ENCODE data around the gene AFF3. TPM values are rescaled to one million over a fixed set of nuclear protein-coding genes. Genes with fewer than 3 reads are reported as not detected.

Gene AFF3
- total RNA-seq, 1 experiment from 2014 or later: 0.22 TPM

- no peak overlapping the region for H3T11ph ChIP-seq (ENCODE audit: low read length)
- H3K4me1 Mint-ChIP-seq: peaks cover 8 to 13% of the 10 kb centered on the region in 2 experiments
- no peaks in the 10 kb centered on the region for H3K36me3 Mint-ChIP-seq (ENCODE audit: insufficient read depth in 1 of 3, low read depth in 3 of 3)
- H3K9me3 ChIP-seq (ENCODE audit: control insufficient read depth, low read depth, low read length): no peaks in the 10 kb centered on the region
- no peak overlapping the region for H2BK12ac ChIP-seq (ENCODE audit: insufficient read length, low read depth, low read length)
- no peak overlapping the region for H2AFZ ChIP-seq (ENCODE audit: low read length)
- no peak overlapping the region for H3K56ac ChIP-seq (ENCODE audit: insufficient read length, low read depth, low read length)
- no peaks in the 10 kb centered on the region for H3K23me2 ChIP-seq (ENCODE audit: insufficient read length, low read depth, low read length, poor library complexity, severe bottlenecking)
- H3K27ac ChIP-seq (ENCODE audit: insufficient read length, low read depth, low read length): no peak overlapping the region
- H2BK120ac ChIP-seq (ENCODE audit: low read depth, low read length, poor library complexity, severe bottlenecking): no peak overlapping the region
- no peak overlapping the region for H3K14ac ChIP-seq (ENCODE audit: insufficient read depth, low read length)
- H3K9me3 Mint-ChIP-seq: no peaks in the 10 kb centered on the region
- no peak overlapping the region for H4K5ac ChIP-seq (ENCODE audit: insufficient read length, low read depth, low read length)
- H3K4me1 ChIP-seq (ENCODE audit: insufficient read depth, low read length): no peaks in the 10 kb centered on the region
- no peak overlapping the region for H3K9ac ChIP-seq (ENCODE audit: extremely low read depth, insufficient read length, low read length)
- no peaks in the 10 kb centered on the region for H3K79me1 ChIP-seq (ENCODE audit: insufficient read depth, low read depth, low read length, poor library complexity, severe bottlenecking)
- no peaks in the 10 kb centered on the region for H3K27me3 ChIP-seq (ENCODE audit: insufficient read depth, low read length)
- no peak overlapping the region for H4K91ac ChIP-seq (ENCODE audit: insufficient read length, low read depth, low read length)
- H2BK5ac ChIP-seq (ENCODE audit: insufficient read length, low read length): no peak overlapping the region
- H4K8ac ChIP-seq (replicated peaks; ENCODE audit: insufficient read length, low read depth, low read length): no peak overlapping the region
- no CpG with 5 or more reads among the region's 7 CpGs for WGBS (ENCODE audit: extremely low coverage, insufficient read length, low lambda C conversion rate)
- H3K4me3 Mint-ChIP-seq: no peak overlapping the region
- H2AK5ac ChIP-seq (ENCODE audit: insufficient read length, low read length): no peak overlapping the region
- H3K27ac Mint-ChIP-seq: no peak overlapping the region
- no peak overlapping the region for H3K4ac ChIP-seq (ENCODE audit: low read depth, low read length)
- H3K27me3 Mint-ChIP-seq (ENCODE audit: low read depth): no peaks in the 10 kb centered on the region
- DNase-seq: no peak
- no peak overlapping the region for H3K4me2 ChIP-seq (ENCODE audit: insufficient read depth, insufficient read length, low read length)
- H2BK15ac ChIP-seq (ENCODE audit: low read depth, low read length): no peak overlapping the region
- H4K20me1 ChIP-seq (ENCODE audit: control insufficient read depth, insufficient read depth, insufficient read length): no peaks in the 10 kb centered on the region
- TF ChIP-seq, protein P1, sequence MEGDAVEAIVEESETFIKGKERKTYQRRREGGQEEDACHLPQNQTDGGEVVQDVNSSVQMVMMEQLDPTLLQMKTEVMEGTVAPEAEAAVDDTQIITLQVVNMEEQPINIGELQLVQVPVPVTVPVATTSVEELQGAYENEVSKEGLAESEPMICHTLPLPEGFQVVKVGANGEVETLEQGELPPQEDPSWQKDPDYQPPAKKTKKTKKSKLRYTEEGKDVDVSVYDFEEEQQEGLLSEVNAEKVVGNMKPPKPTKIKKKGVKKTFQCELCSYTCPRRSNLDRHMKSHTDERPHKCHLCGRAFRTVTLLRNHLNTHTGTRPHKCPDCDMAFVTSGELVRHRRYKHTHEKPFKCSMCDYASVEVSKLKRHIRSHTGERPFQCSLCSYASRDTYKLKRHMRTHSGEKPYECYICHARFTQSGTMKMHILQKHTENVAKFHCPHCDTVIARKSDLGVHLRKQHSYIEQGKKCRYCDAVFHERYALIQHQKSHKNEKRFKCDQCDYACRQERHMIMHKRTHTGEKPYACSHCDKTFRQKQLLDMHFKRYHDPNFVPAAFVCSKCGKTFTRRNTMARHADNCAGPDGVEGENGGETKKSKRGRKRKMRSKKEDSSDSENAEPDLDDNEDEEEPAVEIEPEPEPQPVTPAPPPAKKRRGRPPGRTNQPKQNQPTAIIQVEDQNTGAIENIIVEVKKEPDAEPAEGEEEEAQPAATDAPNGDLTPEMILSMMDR (conservative IDR thresholded peaks at IDR 0.05): no peak
- no peak overlapping the region for H3K23ac ChIP-seq (ENCODE audit: insufficient read length, low read depth, low read length)
- H3K18ac ChIP-seq (ENCODE audit: insufficient read length, low read depth, low read length): no peak overlapping the region
- H3K79me2 ChIP-seq (ENCODE audit: insufficient read depth, low read length): no peaks in the 10 kb centered on the region
- no peak overlapping the region for H2BK20ac ChIP-seq (ENCODE audit: low read depth, low read length, poor library complexity, severe bottlenecking)
Measured at GRCh38 chr2:99677814-99678213, 464.6 kb downstream of the AFF3 start.
